ENCODE data around the gene PLCD3. TPM values are rescaled to one million over a fixed set of nuclear protein-coding genes. Genes with fewer than 3 reads are reported as not detected.

Gene PLCD3
- polyA plus RNA-seq, 3 donors, result 27.4 to 35.7 (median 30.1) TPM

DNA sequence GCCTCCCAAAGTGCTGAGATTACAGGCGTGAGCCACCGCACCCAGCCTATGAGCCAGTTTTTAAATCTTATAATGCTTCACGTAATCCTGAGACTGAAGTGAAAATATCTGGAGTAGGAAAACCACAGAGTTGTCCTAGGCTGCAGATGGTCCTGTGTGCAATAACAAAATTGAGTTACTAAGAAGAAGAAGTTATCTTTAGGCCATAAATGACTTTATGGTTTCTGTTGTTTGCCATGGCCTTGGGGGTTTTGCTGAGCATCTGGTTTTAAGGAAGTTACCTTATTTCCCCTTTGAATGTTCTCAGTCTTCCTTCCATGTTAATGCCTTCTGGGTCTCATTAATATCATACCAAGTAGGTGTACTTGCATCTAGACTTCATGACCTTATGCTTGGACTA is 54.7 kb downstream of the PLCD3 start:
- DNase-seq, result no peak

DNA sequence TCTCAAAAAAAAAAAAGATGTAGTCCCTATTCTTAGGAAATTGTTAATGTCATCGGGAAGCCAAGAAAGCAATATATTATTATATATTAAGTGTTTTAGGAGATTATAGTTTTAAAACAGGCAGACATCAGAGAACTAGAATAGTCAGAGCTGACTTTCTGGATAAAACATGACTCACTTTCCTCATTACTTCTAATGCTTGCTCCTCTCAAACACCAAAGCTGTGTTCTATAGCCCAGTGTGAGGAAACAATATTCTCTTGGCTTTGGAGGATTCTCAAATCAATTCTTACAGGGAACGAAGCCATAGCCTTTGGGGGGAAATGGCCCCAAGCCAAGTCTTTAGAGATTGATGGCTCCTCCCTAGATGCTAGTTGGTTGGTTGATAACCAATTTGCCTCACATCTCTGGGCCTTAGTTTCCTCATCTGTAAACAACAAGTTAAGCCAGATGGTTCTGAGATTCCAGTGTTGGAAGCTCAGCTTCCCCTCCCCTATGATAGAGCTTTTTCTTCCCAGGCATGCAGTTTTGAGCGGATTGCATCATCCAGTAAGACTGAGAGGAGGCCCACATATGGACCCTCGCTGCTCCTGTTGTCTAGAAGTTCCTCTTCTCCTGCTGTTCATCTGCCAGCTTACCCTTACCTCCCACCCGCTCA is 58.8 kb downstream of the PLCD3 start:
- no peak for DNase-seq

DNA sequence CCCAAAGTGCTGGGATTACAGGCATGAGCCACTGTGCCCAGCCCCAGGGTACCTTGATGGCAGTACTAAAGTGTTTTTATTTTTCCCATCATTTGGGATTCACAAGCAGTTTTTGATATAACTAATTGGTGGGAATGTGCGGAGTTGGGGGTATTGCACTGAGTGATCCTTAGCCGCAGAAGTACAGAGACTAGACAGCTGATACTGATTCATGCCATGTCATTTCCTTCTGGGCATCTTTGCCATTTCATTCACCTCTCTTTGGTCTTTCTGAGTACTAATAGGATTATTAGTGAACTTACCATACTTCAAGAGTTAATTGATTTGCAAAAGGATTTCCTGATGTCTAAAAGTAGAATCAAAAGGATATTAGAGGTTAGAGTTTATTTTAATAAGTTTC is 61.5 kb downstream of the PLCD3 start:
- DNase-seq, result no peak

DNA sequence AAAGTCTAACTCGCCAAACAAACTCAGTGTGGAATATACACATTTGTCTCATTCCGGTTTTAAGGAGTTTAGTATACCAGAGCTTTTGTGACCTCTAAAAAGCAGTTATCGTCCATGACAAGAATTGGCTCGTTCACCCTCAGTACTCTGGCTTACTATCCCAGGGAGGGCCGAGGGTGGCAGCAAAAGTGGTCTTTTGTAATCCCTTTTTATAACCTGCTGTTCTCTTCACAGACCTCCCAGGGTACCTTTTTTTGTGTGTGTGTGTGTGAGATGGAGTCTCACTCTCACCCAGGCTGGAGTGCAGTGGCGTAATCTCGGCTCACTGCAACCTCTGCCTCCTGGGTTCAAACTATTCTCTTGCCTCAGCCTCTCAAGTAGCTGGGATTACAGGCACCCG is 62.3 kb downstream of the PLCD3 start:
- DNase-seq, result no peak

DNA sequence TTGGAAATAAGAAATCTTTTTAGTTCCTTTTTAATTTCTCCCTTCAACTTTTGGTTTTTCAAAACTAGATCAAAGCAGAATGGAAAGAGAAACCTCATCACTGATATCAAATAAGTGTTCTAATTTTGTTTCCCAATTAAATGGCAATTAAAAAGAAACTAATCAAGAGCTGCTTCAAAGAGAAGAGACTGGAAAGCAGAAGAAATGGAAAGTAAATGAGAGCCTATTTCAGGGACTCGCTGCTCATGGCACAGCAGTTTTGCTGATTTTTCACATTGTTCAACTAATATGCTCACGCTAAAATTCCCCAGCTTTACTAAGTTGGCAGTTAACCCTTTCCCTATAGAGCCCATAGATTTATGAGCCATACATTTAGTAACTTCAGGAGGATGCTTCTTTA is 64.7 kb downstream of the PLCD3 start:
- DNase-seq, result no peak

DNA sequence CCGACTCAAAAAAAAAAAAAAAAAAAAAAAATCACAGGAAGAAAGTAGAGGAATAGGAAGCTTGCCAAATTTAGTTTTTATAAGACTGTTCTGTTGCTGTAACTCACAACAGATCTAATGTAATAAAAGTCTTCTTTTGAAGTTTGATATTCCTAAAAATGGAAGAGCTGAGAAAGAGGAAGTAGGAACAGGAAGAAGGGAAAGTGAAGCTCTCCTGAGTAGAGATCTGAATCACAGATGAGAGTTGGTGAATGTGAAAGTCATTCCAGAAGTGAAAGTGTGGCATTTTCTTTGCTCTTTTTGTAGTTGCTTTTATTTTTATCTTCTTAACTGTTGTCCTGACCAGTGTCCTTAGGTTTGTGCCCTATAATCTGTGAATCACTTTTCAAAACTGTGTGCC is 69.1 kb downstream of the PLCD3 start:
- no peak for DNase-seq

DNA sequence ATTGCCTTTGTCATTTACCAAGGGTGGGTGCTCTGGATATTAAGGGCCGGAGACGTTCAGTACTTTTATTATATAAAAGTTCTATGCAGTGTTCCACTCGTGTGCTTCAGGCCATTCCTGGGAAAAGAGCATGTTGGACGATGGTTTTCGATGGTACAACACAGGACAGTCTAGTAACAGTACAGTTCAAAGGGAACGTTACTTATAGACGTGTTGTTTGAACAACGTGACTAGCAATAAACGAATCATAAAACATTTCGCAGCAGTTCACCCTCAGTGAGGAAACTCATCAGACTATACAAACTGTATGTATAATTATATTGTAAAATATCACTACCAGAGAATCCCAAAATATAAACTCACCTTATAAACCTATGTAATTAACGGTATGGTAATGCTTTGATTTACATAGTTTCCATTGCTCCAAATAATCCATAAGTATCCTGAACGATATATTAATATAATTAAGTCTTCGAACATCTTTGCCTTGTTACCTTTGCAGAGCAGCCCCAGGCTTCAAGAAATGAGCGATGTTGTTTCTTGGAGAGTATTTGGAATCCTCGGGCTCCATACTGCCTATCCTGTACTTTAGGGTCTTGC is 70.6 kb downstream of the PLCD3 start:
- DNase-seq, result no peak

DNA sequence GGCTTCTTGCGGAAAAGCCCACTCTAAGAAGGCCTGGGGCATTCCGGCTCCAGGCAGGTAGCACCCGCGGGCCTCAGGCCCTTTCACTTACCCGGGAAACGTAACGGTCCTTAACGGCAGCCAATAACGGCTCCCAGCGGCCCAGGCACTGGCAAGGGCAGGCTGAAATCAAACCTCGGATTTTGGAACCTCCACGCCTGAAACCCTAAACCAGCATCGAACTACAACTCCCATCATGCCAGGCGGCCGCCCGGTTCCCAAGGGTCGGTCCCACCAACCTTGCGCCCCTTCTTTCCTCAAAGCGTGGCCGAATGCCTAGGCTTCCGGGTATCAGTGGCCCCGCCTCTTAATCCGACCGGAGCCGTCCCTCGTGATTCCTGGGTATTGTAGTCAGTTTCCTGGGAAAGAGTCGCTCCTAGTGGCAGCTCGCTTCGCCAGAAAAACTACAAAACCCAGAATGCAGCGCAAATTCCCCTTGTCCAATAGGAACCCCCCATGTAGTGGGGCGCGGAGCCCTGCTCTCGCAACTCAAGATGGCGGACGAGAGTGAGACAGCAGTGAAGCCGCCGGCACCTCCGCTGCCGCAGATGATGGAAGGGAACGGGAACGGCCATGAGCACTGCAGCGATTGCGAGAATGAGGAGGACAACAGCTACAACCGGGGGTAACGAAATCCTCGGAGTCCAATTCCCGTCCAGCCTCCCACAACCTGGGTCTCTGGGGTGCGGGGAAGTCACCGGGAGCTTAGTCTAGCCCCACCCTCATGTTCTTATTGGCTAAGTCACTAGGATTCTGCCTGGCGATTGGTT is 71.3 kb downstream of the PLCD3 start, which contains the start of gene NMT1:
Gene NMT1, plus strand, starts transcription at position 521 of the 809 bp plus-strand sequence. Its CDS starts 13 bp downstream, at position 534.
- DNase-seq, result peak; percentile 100

DNA sequence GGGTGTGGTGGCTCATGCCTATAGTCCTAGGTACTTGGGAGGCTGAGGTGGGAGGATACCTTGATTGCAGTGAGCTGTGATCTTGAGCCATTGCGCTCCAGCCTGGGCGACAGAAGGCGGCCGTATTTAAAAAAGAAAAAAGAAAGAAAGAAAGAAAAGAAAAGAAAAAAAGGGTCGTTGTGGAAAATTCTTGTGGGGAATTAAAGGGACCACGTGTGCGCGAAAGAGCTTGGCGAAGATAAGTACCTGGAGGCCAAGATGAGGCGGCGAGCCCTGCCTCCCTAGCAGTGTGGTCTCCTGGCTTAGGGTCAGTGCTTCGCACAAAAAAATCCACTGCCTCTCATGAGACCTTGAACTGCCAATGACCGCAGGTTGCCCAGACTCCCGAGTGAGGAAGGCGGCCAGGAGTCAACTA is 71.9 kb downstream of the PLCD3 start:
- DNase-seq, result no peak

Other genes starting within 250 kb of the PLCD3 start
- 100 to 1,000 TPM; 101 to 113 (median 104) TPM for gene EFTUD2, start 233.1 kb downstream of the PLCD3 start, polyA plus RNA-seq (ENCODE audit: insufficient read length in 3 of 3)
- gene GFAP, start 217.0 kb downstream of the PLCD3 start, polyA plus RNA-seq (ENCODE audit: insufficient read length in 3 of 3), result 1 to 10 TPM; 1.1 to 3.4 (median 1.8) TPM
- 10 to 100 TPM; 12.1 to 21.2 (median 15.8) TPM for gene KIF18B, start 184.7 kb downstream of the PLCD3 start, polyA plus RNA-seq (ENCODE audit: insufficient read length in 3 of 3)
- 1 to 10 TPM; 2.7 to 4.4 (median 3.2) TPM for gene C1QL1, start 164.2 kb downstream of the PLCD3 start, polyA plus RNA-seq (ENCODE audit: insufficient read length in 3 of 3)
- 10 to 100 TPM; 56.8 to 57.9 (median 57.9) TPM for gene DCAKD, start 80.9 kb downstream of the PLCD3 start, polyA plus RNA-seq (ENCODE audit: insufficient read length in 3 of 3)
- 10 to 100 TPM; 71.8 to 85.3 (median 83.9) TPM for gene NMT1, start 71.2 kb downstream of the PLCD3 start, polyA plus RNA-seq (ENCODE audit: insufficient read length in 3 of 3)
- 10 to 100 TPM; 11.1 to 19.4 (median 16.4) TPM for gene ACBD4, start 3.2 kb upstream of the PLCD3 start, polyA plus RNA-seq (ENCODE audit: insufficient read length in 3 of 3)
- 10 to 100 TPM; 44.6 to 46.6 (median 44.8) TPM for gene HEXIM1, start 16.0 kb upstream of the PLCD3 start, polyA plus RNA-seq (ENCODE audit: insufficient read length in 3 of 3)
- gene HEXIM2, start 29.4 kb upstream of the PLCD3 start, polyA plus RNA-seq (ENCODE audit: insufficient read length in 3 of 3), result 10 to 100 TPM; 16.6 to 18.6 (median 17.1) TPM
- 1 to 10 TPM; 5.4 to 7.0 (median 6.3) TPM for gene FMNL1, start 89.4 kb upstream of the PLCD3 start, polyA plus RNA-seq (ENCODE audit: insufficient read length in 3 of 3)
- gene SPATA32, start 129.6 kb upstream of the PLCD3 start, polyA plus RNA-seq (ENCODE audit: insufficient read length in 3 of 3), result under 1 TPM; 0.09 to 0.61 (median 0.31) TPM
- 1 to 10 TPM; 5.7 to 7.3 (median 7.3) TPM for gene MAP3K14, start 184.5 kb upstream of the PLCD3 start, polyA plus RNA-seq (ENCODE audit: insufficient read length in 3 of 3)

All from renal pelvis (tissue), 4 donors.